AG09319 (cell line): Measurements from ENCODE around the gene SLC2A9.

ENCODE experiments used
- DNase-seq: peaks from one replicate; pipeline ENCODE4 v3.0.0-alpha.2; 2010; ENCODE audit warnings: low read depth; ENCODE audit errors: extremely low read depth
- TF ChIP-seq, protein P1 (sequence below): IDR thresholded peaks from 2 replicates; pipeline ENCODE4 v1.5.1; 2011; ENCODE audit warnings: low read depth, mild to moderate bottlenecking, inconsistent platforms, low read length, moderate library complexity

SLC2A9 gene

DNA sequence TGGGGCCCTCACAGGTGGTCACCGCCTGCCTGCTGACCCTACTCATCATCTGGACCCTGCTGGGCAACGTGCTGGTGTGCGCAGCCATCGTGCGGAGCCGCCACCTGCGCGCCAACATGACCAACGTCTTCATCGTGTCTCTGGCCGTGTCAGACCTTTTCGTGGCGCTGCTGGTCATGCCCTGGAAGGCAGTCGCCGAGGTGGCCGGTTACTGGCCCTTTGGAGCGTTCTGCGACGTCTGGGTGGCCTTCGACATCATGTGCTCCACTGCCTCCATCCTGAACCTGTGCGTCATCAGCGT, 239.2 kb downstream of the SLC2A9 start:
- TF ChIP-seq, protein P1, sequence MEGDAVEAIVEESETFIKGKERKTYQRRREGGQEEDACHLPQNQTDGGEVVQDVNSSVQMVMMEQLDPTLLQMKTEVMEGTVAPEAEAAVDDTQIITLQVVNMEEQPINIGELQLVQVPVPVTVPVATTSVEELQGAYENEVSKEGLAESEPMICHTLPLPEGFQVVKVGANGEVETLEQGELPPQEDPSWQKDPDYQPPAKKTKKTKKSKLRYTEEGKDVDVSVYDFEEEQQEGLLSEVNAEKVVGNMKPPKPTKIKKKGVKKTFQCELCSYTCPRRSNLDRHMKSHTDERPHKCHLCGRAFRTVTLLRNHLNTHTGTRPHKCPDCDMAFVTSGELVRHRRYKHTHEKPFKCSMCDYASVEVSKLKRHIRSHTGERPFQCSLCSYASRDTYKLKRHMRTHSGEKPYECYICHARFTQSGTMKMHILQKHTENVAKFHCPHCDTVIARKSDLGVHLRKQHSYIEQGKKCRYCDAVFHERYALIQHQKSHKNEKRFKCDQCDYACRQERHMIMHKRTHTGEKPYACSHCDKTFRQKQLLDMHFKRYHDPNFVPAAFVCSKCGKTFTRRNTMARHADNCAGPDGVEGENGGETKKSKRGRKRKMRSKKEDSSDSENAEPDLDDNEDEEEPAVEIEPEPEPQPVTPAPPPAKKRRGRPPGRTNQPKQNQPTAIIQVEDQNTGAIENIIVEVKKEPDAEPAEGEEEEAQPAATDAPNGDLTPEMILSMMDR, result no peak
- DNase-seq, result no peak

GRCh38 chr4:9781343-9782135, 239.8 kb downstream of the SLC2A9 start, which contains the start of gene DRD5:
DRD5 (plus strand) TSS chr4:9781634; CDS start chr4:9782030, 396 bp downstream.
- DNase-seq, result no peak
- TF ChIP-seq, protein P1, result no peak
